HG03045 (cell line): ENCODE results near the gene IGFBP4.

Experiments
- ATAC-seq: cut with Tn5 transposase; IDR thresholded peaks from one replicate; pipeline ENCODE4 v1.9.1; 2021; ENCODE audit warnings: mild to moderate bottlenecking, moderate library complexity; ENCODE audit not compliant: unreplicated experiment

IGFBP4 gene

DNA sequence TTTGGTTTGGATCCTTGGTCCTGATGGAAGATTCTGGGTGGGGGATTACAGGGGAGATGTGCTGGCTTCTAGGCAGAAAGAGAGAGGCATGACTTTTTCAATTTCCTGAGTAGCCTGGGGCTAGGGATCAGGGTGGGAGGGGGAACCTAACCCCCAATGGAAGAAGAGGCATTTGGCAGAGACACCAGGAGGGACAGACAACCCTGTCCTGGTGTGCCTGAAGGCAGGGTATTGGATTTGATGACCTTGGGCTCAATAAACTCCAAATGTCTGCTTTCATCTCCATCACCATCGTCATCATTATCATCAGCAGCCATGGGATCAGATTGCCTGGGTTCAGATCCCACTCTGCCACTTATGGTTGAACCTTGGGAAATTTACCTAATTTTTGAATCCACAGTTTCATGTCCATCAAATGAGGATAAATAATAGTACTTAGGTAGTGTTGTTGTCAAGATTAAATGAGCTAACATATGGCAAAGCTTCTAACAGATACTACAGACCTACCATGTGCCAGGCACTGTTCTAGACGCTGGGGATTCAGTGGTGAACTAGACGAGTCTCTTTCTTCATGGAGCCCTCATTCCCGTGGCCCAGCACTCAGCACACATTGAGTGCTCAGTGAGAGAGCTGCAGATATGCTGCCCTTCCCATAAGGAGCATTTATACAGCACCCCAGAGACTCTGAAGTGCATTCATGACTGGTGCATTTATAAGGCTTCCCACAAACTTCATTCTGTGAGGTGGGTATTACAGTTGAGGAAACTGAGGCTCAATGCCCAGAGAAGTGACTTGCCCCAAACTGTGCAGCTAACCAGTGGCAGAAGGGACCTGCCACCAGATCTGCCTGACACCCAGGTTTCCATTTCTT, 26.8 kb downstream of the IGFBP4 start:
- no peak for ATAC-seq

DNA sequence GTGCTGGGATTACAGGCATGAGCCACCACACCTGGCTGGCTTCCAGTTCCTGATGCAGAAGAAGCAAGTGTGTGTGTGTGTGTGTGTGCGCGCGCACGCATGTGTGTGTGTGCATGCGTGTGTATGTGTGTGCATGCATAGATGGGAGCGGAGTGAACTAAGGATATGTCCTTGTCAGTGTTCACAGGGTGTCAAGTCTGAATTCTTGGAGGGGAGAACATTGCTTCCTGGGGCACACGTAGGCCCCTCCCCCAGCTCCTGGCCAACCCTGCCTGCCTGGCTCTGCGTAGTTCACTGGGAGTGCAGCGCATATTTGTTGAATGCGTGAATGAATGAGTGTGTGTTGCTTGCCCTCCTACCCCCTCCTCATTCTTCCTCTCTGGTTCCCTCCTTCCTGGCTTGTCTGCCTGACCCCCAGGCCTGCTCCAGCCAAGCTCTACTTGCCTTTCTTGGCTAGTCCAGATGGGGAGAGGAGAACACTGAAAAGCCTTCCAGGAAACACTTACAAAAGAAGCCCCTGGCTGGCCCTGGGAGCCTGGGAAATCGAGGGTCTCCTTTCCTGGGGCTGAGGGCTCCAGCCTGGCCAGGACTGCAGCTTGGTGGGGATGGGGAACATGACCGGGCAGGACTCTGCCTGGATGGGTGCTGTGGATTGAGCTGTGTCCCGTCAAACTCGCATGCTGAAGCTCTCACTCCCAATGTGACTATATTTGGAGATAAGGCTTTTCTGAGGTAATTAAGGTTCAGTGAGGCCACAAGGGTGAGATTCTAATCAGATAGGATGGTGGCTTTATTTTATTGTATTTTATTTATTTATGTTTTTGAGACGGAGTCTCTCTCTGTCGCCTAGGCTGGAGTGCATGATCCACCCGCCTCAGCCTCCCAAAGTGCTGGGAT, 27.9 kb downstream of the IGFBP4 start:
- ATAC-seq: no peak

DNA sequence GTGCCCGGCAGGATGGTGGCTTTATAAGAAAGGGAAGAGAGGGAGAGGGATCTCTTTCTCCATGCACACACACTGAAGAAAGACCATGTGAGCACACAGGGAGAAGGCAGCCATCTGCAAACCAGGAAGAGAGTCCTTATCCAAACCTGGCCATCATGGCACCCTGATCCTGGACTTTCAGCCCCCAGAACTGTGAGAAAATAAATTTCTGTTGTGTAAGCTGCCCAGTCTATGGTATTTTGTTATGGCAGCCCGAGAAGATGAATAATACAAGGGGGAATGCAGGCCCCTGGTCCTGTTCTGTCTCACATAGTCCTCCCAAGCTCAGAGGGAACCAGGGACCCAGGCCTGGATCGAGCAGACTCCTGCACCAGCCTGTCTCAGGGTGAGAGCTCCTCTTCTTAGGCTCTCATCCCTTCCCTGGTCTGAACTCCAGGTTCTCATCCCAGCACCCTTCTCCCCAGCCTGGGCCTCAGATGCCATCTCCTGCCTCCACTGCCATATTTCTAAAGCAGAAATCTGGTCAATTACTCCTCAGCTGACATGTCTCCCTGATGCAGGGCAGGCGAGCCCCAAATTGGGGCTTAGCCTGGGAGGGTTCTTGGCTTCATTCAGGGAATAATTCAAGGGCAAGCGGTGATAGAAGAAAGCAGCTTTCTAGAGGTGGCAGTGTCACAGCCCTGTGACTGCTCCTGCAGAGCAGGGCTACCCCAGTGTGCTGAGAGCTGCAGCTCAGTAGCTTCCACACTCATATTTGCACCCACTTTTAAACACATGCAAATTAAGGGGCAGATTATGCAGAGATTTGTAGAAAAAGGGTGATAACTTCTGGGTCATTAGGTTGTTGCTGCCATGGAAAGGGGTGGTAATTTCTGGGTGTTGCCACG, 28.8 kb downstream of the IGFBP4 start:
- ATAC-seq: no peak

DNA sequence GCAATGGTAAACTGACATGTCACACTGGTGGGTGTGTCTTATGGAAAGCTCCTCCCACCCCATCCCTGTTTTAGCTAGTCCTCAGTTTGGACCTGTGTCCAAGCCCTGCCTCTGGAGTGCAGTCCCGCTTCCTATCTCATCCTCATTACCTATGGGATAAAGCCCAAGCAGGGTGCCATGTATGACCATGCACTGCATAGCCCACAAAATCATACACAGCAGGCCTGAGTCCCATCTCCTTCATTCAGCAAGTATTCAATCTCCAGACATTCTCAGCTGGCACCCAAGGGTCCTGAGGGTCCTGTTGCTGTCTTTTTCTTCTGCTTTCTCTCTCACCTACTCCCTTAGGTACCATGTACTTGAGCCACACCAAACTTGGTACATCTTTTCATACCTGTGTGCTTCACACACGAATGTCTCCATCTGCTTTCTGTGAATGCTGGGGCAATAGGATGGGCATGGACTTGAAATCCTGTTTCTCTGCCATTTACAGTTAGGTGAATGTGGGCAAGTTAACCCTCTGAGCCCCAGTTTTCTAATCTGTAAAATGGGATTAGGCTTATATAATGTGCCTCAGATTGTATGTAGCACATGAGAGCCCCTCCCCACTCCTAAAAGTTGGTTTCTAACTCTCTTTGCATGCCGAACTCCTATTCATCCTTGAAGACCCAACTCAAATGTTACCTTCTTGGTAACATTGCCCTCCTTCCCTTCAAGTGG, 29.6 kb downstream of the IGFBP4 start:
- ATAC-seq: no peak

DNA sequence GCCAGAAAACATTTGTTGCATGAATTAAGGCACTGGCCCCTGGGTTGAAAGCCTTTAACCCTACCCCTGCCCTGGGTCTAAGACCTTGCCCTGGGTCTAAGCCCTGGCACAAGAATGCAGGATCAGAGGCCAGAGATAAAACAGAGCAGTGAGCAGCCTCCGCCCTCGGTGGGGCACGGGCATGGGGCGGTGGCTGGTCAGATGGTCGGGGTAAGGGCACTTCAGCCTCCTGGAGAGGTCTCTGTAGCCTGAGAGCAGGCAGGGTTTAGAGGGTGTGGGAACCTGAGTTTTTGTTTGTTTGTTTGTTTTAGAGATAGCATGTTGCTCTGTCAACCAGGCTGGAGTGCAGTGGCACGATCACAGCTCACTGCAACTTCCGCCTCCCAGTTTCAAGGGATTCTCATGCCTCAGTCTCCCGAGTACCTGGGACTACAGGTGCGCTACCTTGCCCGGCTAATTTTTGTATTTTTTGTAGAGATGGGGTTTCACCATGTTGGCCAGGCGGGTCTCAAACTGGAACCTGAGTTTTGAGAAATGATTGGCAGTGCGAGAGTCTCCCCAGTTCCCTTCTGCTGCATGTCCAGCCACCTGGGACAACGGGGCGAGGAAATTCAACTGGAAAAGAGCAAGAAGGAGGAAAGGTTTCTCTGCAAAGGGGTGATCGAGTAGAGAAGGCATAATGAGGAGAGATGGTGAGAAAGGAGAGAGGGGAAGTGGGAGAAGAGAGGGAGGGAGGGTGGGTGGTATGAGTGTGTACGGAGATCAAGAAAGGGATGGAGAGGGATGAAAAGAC, 30.5 kb downstream of the IGFBP4 start:
- ATAC-seq: no peak

DNA sequence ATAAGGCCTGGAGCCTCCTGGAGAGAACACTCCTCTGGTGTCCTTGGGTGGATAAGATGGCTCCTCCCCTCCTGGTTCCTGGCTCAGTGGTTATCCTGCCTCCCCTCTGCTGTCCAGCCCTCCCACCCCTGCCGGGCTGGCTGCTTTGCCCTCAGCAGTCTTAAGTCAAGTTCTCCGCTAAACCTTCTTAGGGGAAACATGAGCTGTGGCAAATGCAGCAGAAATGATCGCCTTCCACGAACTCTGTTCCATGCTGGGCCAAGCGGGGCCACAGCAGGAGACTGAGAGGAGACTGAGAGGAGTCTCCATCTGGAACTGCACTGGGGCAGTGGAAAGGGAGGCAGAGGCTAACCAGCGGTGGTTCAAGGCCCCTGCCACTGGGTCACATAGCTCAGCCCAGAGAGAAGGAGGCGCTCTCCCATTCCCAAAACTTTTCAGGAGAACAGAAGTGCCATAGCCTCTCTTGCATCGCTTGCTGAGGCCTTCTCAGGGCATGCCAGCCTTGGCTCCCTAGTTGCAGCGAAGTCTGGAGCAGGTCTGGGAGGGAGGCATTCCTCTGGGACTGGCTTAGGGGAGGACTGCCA, 31.3 kb downstream of the IGFBP4 start:
- no peak for ATAC-seq

DNA sequence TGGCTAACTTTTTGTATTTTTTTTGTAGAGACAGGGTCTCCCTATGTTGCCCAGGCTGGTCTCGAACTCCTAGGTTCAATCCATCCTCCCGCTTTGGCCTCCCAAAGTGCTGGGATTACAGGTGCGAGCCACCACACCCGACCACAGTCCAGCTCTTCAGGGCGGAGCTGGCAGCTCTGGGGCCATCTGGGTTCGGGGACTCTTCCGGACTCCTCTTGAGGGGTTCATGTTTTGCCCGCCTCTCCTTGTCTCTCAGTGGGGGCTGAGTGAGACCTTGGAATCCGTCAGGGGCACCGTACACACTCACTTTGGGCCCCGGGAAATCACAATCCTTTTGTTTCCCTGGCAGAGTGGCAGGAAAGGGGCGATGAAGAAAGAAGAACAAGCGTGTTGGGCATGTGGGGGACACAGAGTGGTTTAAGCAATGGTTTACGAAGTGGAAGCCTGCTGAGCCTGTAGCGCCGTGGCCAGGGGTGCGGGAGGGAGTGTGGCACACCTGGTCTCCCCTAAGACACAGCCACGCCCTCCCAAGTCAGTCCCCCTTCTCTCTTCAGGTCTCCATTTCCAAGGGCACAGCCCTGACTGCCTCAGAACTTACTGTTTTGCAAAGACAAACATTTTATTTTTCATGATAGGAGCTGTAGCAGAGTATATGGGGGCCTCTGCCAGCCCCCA, 32.1 kb downstream of the IGFBP4 start:
- no peak for ATAC-seq

DNA sequence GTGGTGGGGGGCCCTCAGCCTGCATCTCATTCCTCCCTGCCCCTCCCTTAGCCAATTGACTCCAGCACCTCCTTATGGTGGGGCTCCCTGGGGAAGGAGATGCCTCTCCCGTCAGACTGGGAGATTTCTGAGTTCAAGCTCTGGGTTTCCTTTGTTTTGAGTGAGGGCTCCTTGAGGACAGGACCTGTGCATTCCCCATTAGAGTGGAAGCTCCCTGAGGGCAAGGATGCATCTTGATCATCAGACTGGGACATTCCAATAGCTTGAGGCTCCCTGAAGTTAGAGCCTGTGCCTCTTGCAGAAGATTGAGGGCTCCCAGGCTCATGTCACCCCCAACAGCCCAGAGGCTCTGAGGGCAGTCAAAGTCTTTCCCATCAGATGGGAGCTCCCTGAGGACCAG, 34.5 kb downstream of the IGFBP4 start:
- ATAC-seq: no peak

DNA sequence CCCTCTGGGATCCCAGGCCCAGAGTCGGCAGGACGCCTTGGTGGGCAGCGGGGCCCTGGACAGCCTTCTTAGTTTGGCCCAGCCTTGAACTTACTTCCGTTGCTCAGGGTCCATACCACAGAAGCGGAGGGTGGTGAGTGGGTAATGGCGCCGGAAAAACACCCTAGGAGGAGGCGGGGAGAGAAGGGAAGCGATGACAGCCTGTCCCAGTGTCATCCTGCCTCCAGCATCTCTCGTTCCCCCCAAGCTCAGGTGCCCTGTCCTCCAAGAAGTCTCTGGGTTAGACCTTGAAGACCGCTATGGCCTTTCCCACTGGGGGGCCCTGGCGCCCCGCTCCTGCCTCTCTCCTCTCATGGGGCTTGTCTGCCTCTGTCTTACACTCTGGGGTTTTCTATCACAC, 35.2 kb downstream of the IGFBP4 start:
- ATAC-seq: no peak

DNA sequence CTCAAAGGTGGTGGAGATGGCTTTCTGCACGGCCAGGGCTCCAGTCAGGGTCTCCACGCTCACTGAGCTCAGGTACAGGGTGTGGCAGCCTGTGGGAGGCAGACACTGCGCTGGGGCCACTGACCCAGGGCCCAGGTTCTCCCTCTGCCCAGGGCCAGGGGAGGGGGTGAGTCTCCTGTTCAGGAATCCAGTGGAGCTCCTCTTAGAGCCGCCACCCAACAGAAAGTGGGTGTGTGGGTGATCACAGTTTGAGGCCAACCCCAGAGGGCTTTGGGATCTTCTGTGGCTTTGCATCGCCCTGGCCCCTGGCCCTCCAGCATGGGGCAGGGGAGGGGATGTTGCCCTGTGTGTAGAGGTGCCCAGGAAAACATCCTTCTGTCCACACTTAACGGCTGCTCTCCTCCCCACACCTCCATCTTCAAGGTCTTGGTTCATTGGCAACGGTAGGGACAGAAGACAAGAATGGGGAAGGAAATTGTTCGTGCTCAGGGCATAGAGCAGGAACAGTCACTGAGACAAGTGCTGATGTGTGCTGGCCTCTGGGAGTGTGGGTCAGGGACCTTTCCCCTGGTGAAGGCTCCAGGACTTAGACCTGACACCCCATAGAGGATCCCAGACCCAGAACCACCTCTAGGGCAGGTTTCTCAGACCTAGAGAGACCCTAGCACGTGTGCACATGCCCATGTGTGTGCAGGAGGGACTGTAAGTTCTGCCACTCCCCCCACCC, 36.7 kb downstream of the IGFBP4 start:
- no peak for ATAC-seq

DNA sequence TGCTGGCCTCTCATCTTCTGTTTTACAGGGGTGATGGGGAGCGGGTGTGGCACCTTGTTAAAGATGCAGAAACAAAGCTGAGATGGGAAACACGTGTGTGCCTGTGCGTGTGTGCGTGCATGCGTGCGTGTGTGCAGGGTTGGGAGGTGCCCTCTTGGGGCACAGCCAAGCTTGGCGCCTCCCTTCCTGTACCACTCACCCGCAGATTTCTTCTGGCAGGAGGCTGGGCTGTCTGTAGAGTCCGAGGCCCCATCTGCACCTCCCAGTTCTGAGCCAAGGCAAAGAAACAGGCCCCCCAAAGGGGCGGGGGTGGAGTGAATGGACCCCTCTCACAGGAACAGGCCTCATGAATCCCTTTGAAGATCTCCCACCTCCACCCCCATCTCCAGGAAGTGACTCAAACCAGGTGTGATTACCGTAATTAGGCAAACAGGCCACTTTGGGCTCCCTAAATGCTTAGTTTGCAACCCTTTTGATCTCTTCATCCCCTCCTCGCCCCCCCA, 37.3 kb downstream of the IGFBP4 start:
- ATAC-seq: no peak

DNA sequence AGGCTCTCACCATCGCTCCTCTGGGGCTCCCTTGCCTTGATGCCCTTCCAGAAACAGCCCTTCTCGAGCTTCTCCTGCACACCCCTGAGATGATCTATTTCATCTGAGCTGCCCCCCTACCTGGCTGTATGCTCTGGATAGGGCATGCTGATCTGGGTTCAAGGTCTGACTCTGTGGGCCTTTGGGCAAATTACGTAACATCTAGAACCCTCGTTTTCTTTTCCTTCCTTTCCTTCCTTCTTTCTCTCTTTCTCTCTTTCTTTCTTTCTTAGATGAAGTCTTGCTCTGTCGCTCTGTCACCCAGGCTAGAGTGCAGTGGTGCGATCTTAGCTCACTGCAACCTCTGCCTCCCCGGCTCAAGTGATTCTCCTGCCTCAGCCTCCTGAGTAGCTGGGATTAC, 37.9 kb downstream of the IGFBP4 start:
- no peak for ATAC-seq

DNA sequence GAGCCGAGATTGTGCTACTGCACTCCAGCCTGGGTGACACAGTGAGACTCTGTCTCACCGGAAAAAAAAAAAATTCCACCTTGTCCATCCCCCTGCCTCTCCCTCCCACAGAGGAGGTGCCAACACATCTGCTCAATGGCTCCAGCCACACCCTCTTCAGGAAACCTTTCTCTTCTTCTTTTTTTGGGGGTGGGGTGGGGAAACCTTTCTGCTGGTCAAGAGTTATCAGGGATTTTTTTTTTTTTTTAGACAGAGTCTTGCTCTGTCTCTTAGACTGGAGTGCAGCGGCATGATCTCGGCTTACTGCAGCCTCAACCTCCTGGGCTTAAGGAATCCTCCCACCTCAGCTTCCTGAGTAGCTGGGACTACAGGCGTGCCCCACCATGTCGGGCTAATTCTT, 39.5 kb downstream of the IGFBP4 start:
- no peak for ATAC-seq

DNA sequence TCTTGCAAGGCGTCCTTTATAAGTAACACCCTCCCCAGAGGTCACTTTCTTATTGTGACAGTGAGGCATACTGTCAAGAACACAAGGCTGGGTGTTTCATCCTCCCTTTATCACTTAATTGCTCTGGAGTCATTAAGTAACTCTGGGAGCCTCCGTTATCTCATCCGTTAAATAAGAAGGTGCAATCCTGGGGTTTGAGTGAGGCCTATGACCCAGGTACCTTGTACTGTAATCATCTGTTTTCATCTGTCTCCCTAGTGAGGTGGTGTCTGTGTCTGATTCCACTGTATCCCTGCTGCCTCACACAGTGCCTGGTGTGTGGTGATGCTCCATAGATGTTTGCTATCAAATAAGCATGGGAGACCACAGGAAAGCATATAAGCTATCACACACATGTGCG, 40.4 kb downstream of the IGFBP4 start:
- ATAC-seq: no peak

DNA sequence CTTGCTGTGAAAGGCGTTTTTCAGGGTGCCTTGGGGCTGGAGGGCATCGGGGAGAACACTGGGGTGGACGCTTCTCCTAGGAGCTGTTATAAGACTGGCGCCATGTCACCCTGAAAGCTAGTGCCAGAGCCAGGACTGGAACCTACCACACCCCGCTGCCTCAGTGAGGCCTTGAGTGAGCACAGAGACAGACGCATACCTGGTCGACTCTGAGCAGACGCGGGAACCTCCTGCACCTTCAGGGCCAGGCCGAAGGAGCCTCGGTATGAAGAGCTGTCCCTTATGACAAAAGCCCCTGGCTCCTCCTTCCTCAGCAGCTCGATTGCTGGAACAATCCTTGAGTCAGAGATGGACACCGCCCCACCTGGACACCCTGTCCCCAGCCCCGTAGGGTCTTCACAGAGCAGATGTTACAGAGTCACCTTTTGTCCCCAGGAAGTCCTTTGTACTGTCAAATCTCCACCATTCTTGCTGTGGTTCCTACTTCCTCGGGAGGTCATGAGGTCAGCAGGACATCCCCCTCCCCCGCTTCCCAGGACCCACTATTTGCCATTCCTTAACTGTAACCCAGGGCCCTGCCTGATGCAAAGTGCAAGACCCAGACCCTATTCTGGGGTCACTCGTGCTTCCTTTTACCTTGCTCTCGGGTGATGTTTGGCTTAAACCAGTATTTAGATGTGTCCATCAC, 41.2 kb downstream of the IGFBP4 start:
- ATAC-seq: no peak

DNA sequence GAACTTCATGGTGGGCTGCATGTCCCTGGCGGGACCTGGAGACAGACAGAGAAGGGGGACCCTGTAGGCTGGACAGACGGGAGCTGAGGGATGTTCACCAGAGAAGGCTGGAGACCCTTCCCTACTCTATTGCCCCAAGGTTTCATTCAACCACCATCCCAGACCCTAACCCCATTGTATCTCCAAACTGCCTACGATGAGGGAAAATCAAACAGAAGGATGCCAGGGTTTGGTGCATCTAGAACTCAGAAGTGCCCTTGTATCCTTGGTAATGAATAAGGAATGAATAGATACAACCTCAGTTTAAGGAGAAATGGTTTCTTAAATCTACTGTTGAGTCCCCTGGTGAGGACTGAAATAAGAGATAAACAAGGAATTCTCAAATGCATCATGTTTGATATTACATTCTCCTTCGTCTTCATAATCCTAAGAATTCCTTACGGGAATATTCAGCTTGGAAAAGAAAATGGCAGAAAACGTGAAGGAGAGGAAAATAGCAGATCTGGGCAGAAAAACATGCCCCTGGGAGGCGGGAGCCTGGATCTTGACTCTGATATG, 41.8 kb downstream of the IGFBP4 start:
- no peak for ATAC-seq
